ENCODE data around the gene BEGAIN. TPM values are rescaled to one million over a fixed set of nuclear protein-coding genes. Genes with fewer than 3 reads are reported as not detected.

Gene BEGAIN
- total RNA-seq, 1 donor from 2014 or later: 7.0 TPM

- H3K27ac Mint-ChIP-seq (ENCODE audit: unreplicated experiment): no peak overlapping the region
- H3K4me1 Mint-ChIP-seq (ENCODE audit: unreplicated experiment): peaks cover 2% of the 10 kb centered on the region
- H3K27me3 Mint-ChIP-seq (ENCODE audit: unreplicated experiment): peaks cover 11% of the 10 kb centered on the region
- H3K36me3 Mint-ChIP-seq (ENCODE audit: unreplicated experiment): no peaks in the 10 kb centered on the region
- H3K4me3 Mint-ChIP-seq (ENCODE audit: unreplicated experiment): no peak overlapping the region
- TF ChIP-seq CTCF (IDR thresholded peaks at IDR 0.05): no peak
- no peaks in the 10 kb centered on the region for H3K9me3 Mint-ChIP-seq (ENCODE audit: unreplicated experiment)
- no peak for DNase-seq (ENCODE audit: extremely low spot score, unreplicated experiment)
Measured at GRCh38 chr14:100589071-100589759, 2.0 kb upstream of the BEGAIN start.

GRCh38 chr14:100588671-100589070 lies 1.5 kb upstream of the BEGAIN start:
- H3K27me3 Mint-ChIP-seq (ENCODE audit: unreplicated experiment): peaks cover 7% of the 10 kb centered on the region
- no peaks in the 10 kb centered on the region for H3K36me3 Mint-ChIP-seq (ENCODE audit: unreplicated experiment)
- no peak overlapping the region for H3K27ac Mint-ChIP-seq (ENCODE audit: unreplicated experiment)
- no peaks in the 10 kb centered on the region for H3K9me3 Mint-ChIP-seq (ENCODE audit: unreplicated experiment)
- H3K4me1 Mint-ChIP-seq (ENCODE audit: unreplicated experiment): peaks cover 2% of the 10 kb centered on the region
- no peak for TF ChIP-seq CTCF (IDR thresholded peaks at IDR 0.05)
- DNase-seq (ENCODE audit: extremely low spot score, unreplicated experiment): no peak
- peak overlapping the region; percentile 62 for H3K4me3 Mint-ChIP-seq (ENCODE audit: unreplicated experiment)

GRCh38 chr14:100587763-100588411 lies 670 bp upstream of the BEGAIN start:
- Mint-ChIP-seq H3K27me3 (ENCODE audit: unreplicated experiment) (peaks cover 6% of the 10 kb centered on the region), H3K4me1 (ENCODE audit: unreplicated experiment) (peaks cover 2% of the 10 kb centered on the region), H3K27ac (ENCODE audit: unreplicated experiment) (no peak overlapping the region), H3K9me3 (ENCODE audit: unreplicated experiment) (no peaks in the 10 kb centered on the region), H3K4me3 (ENCODE audit: unreplicated experiment) (peak overlapping the region; percentile 62), H3K36me3 (ENCODE audit: unreplicated experiment) (no peaks in the 10 kb centered on the region)
- no peak for DNase-seq (ENCODE audit: extremely low spot score, unreplicated experiment)
- TF ChIP-seq CTCF (IDR thresholded peaks at IDR 0.05): no peak

GRCh38 chr14:100586403-100587085 lies 673 bp downstream of the BEGAIN start:
- H3K9me3 Mint-ChIP-seq (ENCODE audit: unreplicated experiment): no peaks in the 10 kb centered on the region
- no peak overlapping the region for H3K27ac Mint-ChIP-seq (ENCODE audit: unreplicated experiment)
- H3K36me3 Mint-ChIP-seq (ENCODE audit: unreplicated experiment): no peaks in the 10 kb centered on the region
- peaks cover 2% of the 10 kb centered on the region for H3K4me1 Mint-ChIP-seq (ENCODE audit: unreplicated experiment)
- peak overlapping the region; percentile 57 for H3K4me3 Mint-ChIP-seq (ENCODE audit: unreplicated experiment)
- H3K27me3 Mint-ChIP-seq (ENCODE audit: unreplicated experiment): peaks cover 2% of the 10 kb centered on the region
- no peak for DNase-seq (ENCODE audit: extremely low spot score, unreplicated experiment)
- TF ChIP-seq CTCF (IDR thresholded peaks at IDR 0.05): no peak

GRCh38 chr14:100586153-100586402 lies 1.1 kb downstream of the BEGAIN start:
- no peaks in the 10 kb centered on the region for H3K27me3 Mint-ChIP-seq (ENCODE audit: unreplicated experiment)
- no peak for DNase-seq (ENCODE audit: extremely low spot score, unreplicated experiment)
- peaks cover 2% of the 10 kb centered on the region for H3K4me1 Mint-ChIP-seq (ENCODE audit: unreplicated experiment)
- no peaks in the 10 kb centered on the region for H3K36me3 Mint-ChIP-seq (ENCODE audit: unreplicated experiment)
- no peak overlapping the region for H3K27ac Mint-ChIP-seq (ENCODE audit: unreplicated experiment)
- no peaks in the 10 kb centered on the region for H3K9me3 Mint-ChIP-seq (ENCODE audit: unreplicated experiment)
- no peak for TF ChIP-seq CTCF (IDR thresholded peaks at IDR 0.05)
- peak overlapping the region; percentile 57 for H3K4me3 Mint-ChIP-seq (ENCODE audit: unreplicated experiment)
